ENCODE measurements around the gene BACH1.

The BACH1 gene

DNA sequence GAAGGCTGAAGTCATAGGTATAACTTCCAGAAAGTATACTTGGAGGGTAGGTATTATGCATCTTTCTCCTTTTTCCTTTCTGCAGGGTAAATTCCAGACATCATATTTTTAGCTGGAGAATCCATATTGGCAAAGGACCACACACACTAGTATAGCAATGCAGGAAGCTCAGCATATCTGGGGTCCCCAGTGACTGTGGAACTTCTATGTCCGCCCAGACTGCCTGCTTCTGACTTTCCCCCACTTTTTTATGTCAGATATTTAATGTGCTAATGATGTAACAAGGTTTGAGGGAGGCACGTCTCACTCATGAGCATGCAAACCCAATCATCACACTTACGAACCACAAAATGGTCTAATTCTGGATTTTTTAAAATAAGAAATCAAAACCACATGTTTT lies 90.4 kb downstream of the BACH1 start:
- no peaks in the 10 kb centered on the region for H3K9me3 ChIP-seq (replicated peaks; ENCODE audit: insufficient read depth, low read length)
- H3K36me3 ChIP-seq (replicated peaks; ENCODE audit: insufficient read depth, low read length), result no peaks in the 10 kb centered on the region
- H3K27me3 ChIP-seq (replicated peaks; ENCODE audit: insufficient read depth, low read length), result no peaks in the 10 kb centered on the region
- H3K9me2 ChIP-seq (replicated peaks; ENCODE audit: insufficient read depth, low read length), result no peaks in the 10 kb centered on the region
- no peaks in the 10 kb centered on the region for H3K4me1 ChIP-seq (ENCODE audit: low read length)
- H2AFZ ChIP-seq (ENCODE audit: low read length), result no peak overlapping the region
- no peak overlapping the region for H3K4me2 ChIP-seq (ENCODE audit: low read depth, low read length)
- H3K9ac ChIP-seq (ENCODE audit: low read length), result no peak overlapping the region
- no peak overlapping the region for H3K4me3 ChIP-seq (ENCODE audit: low read length)
- DNase-seq, result no peak
- no peaks in the 10 kb centered on the region for H3K79me2 ChIP-seq (ENCODE audit: low read length)
- no peak overlapping the region for H3K27ac ChIP-seq (ENCODE audit: low read length)
- H4K20me1 ChIP-seq (ENCODE audit: insufficient read depth, low read length), result no peaks in the 10 kb centered on the region
- no peaks in the 10 kb centered on the region for H3F3A ChIP-seq (ENCODE audit: insufficient read depth, low read length)
- TF ChIP-seq, protein P1, sequence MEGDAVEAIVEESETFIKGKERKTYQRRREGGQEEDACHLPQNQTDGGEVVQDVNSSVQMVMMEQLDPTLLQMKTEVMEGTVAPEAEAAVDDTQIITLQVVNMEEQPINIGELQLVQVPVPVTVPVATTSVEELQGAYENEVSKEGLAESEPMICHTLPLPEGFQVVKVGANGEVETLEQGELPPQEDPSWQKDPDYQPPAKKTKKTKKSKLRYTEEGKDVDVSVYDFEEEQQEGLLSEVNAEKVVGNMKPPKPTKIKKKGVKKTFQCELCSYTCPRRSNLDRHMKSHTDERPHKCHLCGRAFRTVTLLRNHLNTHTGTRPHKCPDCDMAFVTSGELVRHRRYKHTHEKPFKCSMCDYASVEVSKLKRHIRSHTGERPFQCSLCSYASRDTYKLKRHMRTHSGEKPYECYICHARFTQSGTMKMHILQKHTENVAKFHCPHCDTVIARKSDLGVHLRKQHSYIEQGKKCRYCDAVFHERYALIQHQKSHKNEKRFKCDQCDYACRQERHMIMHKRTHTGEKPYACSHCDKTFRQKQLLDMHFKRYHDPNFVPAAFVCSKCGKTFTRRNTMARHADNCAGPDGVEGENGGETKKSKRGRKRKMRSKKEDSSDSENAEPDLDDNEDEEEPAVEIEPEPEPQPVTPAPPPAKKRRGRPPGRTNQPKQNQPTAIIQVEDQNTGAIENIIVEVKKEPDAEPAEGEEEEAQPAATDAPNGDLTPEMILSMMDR (IDR thresholded peaks at IDR 0.05; ENCODE audit: low read length), result no peak
- no peak for TF ChIP-seq EZH2 (optimal IDR thresholded peaks at IDR 0.05; ENCODE audit: low read depth, low read length)
- no peak for TF ChIP-seq EZH2phosphoT487 (IDR thresholded peaks at IDR 0.05; ENCODE audit: low read length)

DNA sequence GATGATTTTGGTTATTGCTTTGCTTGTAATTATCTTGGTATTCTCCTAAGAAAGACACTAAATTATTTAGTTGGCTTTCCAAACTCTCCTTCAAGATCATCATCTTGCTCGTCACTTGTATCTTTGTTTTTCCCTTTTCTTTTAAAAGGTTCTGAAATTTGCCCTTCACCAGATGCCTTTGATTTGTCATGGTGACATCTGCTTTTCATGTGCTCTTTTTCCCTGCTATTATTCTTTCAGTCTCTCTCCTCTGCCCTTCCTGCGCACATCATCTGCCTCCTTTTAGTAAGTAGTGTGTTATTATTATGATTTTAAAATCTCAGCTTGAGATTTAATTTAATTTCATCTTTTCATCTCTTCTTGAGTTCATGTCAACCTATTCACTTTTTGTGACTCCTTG lies 92.1 kb downstream of the BACH1 start:
- Histone ChIP-seq H3K36me3 (replicated peaks; ENCODE audit: insufficient read depth, low read length) (no peaks in the 10 kb centered on the region), H3K9ac (ENCODE audit: low read length) (no peak overlapping the region), H2AFZ (ENCODE audit: low read length) (no peak overlapping the region), H3K4me3 (ENCODE audit: low read length) (no peak overlapping the region), H3K4me1 (ENCODE audit: low read length) (no peaks in the 10 kb centered on the region), H4K20me1 (ENCODE audit: insufficient read depth, low read length) (no peaks in the 10 kb centered on the region), H3K27ac (ENCODE audit: low read length) (no peak overlapping the region), H3K79me2 (ENCODE audit: low read length) (no peaks in the 10 kb centered on the region), H3K4me2 (ENCODE audit: low read depth, low read length) (no peak overlapping the region), H3K9me2 (replicated peaks; ENCODE audit: insufficient read depth, low read length) (no peaks in the 10 kb centered on the region), H3K27me3 (replicated peaks; ENCODE audit: insufficient read depth, low read length) (no peaks in the 10 kb centered on the region), H3K9me3 (replicated peaks; ENCODE audit: insufficient read depth, low read length) (no peaks in the 10 kb centered on the region), H3F3A (ENCODE audit: insufficient read depth, low read length) (no peaks in the 10 kb centered on the region)
- TF ChIP-seq EZH2 (optimal IDR thresholded peaks at IDR 0.05; ENCODE audit: low read depth, low read length), result no peak
- TF ChIP-seq EZH2phosphoT487 (IDR thresholded peaks at IDR 0.05; ENCODE audit: low read length), result no peak
- no peak for DNase-seq

DNA sequence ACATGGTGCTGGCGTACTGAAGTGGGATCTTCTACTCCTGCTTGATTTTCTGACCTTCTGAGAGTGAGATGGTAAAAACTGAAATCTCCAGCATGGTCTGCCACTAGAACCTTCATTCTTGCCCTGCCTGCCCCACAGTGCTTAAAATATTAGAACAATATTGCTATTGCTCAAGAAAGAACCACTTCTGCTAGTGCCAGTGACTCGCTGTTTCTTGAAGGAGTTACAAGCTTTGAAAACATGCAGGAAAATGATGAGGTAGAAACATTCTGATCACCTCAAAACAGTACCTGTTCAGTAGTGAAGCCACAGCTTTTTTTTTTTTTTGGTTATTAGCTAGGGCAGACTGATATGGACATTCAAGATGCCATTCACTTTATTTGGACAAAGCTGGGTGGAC lies 95.3 kb downstream of the BACH1 start:
- H3K9me3 ChIP-seq (replicated peaks; ENCODE audit: insufficient read depth, low read length), result no peaks in the 10 kb centered on the region
- H3F3A ChIP-seq (ENCODE audit: insufficient read depth, low read length), result no peaks in the 10 kb centered on the region
- no peak overlapping the region for H3K27ac ChIP-seq (ENCODE audit: low read length)
- H3K79me2 ChIP-seq (ENCODE audit: low read length), result no peaks in the 10 kb centered on the region
- no peaks in the 10 kb centered on the region for H3K4me1 ChIP-seq (ENCODE audit: low read length)
- H3K9ac ChIP-seq (ENCODE audit: low read length), result no peak overlapping the region
- no peak overlapping the region for H3K4me2 ChIP-seq (ENCODE audit: low read depth, low read length)
- no peak overlapping the region for H3K4me3 ChIP-seq (ENCODE audit: low read length)
- H3K36me3 ChIP-seq (replicated peaks; ENCODE audit: insufficient read depth, low read length), result no peaks in the 10 kb centered on the region
- no peaks in the 10 kb centered on the region for H4K20me1 ChIP-seq (ENCODE audit: insufficient read depth, low read length)
- H3K27me3 ChIP-seq (replicated peaks; ENCODE audit: insufficient read depth, low read length), result no peaks in the 10 kb centered on the region
- no peaks in the 10 kb centered on the region for H3K9me2 ChIP-seq (replicated peaks; ENCODE audit: insufficient read depth, low read length)
- TF ChIP-seq EZH2 (optimal IDR thresholded peaks at IDR 0.05; ENCODE audit: low read depth, low read length), result no peak
- no peak for TF ChIP-seq EZH2phosphoT487 (IDR thresholded peaks at IDR 0.05; ENCODE audit: low read length)
- TF ChIP-seq, protein P1 (IDR thresholded peaks at IDR 0.05; ENCODE audit: low read length), result no peak
- DNase-seq, result no peak
- H2AFZ ChIP-seq (ENCODE audit: low read length), result no peak overlapping the region
